Endodermal cell (in vitro differentiated cells): Measurements from ENCODE around the gene DNM3. TPM values are rescaled to one million over a fixed set of nuclear protein-coding genes. Genes with fewer than 3 reads are reported as not detected.
A peak's percentile ranks its signal among the peaks of the same experiment; 100 is the strongest.

ENCODE experiments used
- DNase-seq: peaks from one replicate; pipeline ENCODE4 v3.0.0-alpha.2; 2017
- H3K27ac ChIP-seq: 2 replicates; pipeline ENCODE4 v1.5.1; 2013; ENCODE audit warnings: mild to moderate bottlenecking, low read depth, low read length, moderate library complexity
- H3K27me3 ChIP-seq: 2 replicates; pipeline ENCODE4 v1.6.1; 2013; ENCODE audit warnings: mild to moderate bottlenecking, low read length, moderate library complexity; ENCODE audit not compliant: insufficient read depth, control insufficient read depth, poor library complexity, severe bottlenecking
- H3K36me3 ChIP-seq: 2 replicates; pipeline ENCODE4 v1.7.0; 2013; ENCODE audit warnings: mild to moderate bottlenecking, low read length, moderate library complexity; ENCODE audit not compliant: control insufficient read depth, insufficient read depth
- H3K4me1 ChIP-seq: one replicate; pipeline ENCODE4 v1.7.0; 2013; ENCODE audit warnings: low read length; ENCODE audit not compliant: control insufficient read depth, insufficient read depth
- H3K4me3 ChIP-seq: 2 replicates; pipeline ENCODE4 v1.5.1; 2013; ENCODE audit warnings: mild to moderate bottlenecking, low read length, moderate library complexity
- H3K9ac ChIP-seq: 2 replicates; pipeline ENCODE4 v1.6.1; 2013; ENCODE audit warnings: mild to moderate bottlenecking, low read length, moderate library complexity; ENCODE audit not compliant: poor library complexity, severe bottlenecking; ENCODE audit errors: extremely low read depth
- H3K9me3 ChIP-seq: 2 replicates; pipeline ENCODE4 v1.6.1; 2013; ENCODE audit warnings: mild to moderate bottlenecking, low read length, moderate library complexity; ENCODE audit not compliant: control insufficient read depth
- H3K27ac Mint-ChIP-seq: 2 replicates; pipeline ENCODE4 v1.8.0; 2020; ENCODE audit warnings: mixed read lengths
- H3K27me3 Mint-ChIP-seq: 2 replicates; pipeline ENCODE4 v1.8.0; 2021; ENCODE audit warnings: mild to moderate bottlenecking, mixed read lengths; ENCODE audit not compliant: insufficient read depth
- H3K36me3 Mint-ChIP-seq: 2 replicates; pipeline ENCODE4 v1.8.0; 2020; ENCODE audit warnings: low read depth, mixed read lengths
- H3K4me1 Mint-ChIP-seq: 2 replicates; pipeline ENCODE4 v1.8.0; 2020; ENCODE audit warnings: mixed read lengths
- H3K4me3 Mint-ChIP-seq: 2 replicates; pipeline ENCODE4 v1.8.0; 2020; ENCODE audit warnings: mild to moderate bottlenecking, moderate library complexity, mixed read lengths
- H3K9me3 Mint-ChIP-seq: 2 replicates; pipeline ENCODE4 v1.8.0; 2020; ENCODE audit warnings: mild to moderate bottlenecking, mixed read lengths
- CTCF ChIP-seq: fragments of 200-600 bp; sonication (generic); conservative IDR thresholded peaks from 2 replicates; pipeline ENCODE4 v1.5.0; 2021; ENCODE audit warnings: antibody characterized with exemption, mild to moderate bottlenecking
- WGBS, 2 experiments: methylation state at CpG; one replicate each; pipeline versions ENCODE4 v1.1.5 to v1.1.7; 2013; ENCODE audit warnings: missing lambda C conversion rate in 2 of 2, mixed read lengths in 1 of 2; ENCODE audit not compliant: insufficient coverage in 1 of 2, insufficient read length in 1 of 2; 5-methylcytosine and 5-hydroxymethylcytosine counted together
- total RNA-seq, 2 donors: library from RNA; stranded (reverse); fragmentation: NEBNext Ultra II Directional in 1 of 2; extraction: Animal tissue kit (Norgen Biotek cat#: 25700) in 1 of 2; gene quantifications; 2 replicates in 1 of 2; 3 replicates in 1 of 2; pipeline ENCODE4 v1.2.1, GENCODE V29; 2021

The DNM3 gene
- total RNA-seq, 2 donors from 2014 or later, result 0.53 to 1.8 TPM

GRCh38 chr1:171800851-171801250 lies 40.4 kb upstream of the DNM3 start:
- DNase-seq, result no peak
- Histone ChIP-seq H3K4me1 (peaks cover 3% of the 10 kb centered on the region), H3K4me3 (no peak overlapping the region), H3K36me3 (peaks cover 18% of the 10 kb centered on the region), H3K9me3 (no peaks in the 10 kb centered on the region), H3K9ac (no peak overlapping the region), H3K27ac (no peak overlapping the region), H3K27me3 (no peaks in the 10 kb centered on the region)
- no peak for TF ChIP-seq CTCF
- Mint-ChIP-seq H3K9me3 (no peaks in the 10 kb centered on the region), H3K4me1 (peaks cover 22% of the 10 kb centered on the region), H3K27me3 (no peaks in the 10 kb centered on the region), H3K4me3 (no peak overlapping the region), H3K36me3 (peaks cover 24% of the 10 kb centered on the region), H3K27ac (no peak overlapping the region)
- 59% methylated on average over 2 of the region's 3 CpGs; no CpG with 5 or more reads in 1 of the 2 experiments for WGBS, 2 experiments

- no peaks in the 10 kb centered on the region for H3K9me3 Mint-ChIP-seq
- peaks cover 3% of the 10 kb centered on the region for H3K4me1 ChIP-seq
- H3K4me3 ChIP-seq, result no peak overlapping the region
- DNase-seq, result peak; percentile 77
- H3K27me3 Mint-ChIP-seq, result no peaks in the 10 kb centered on the region
- WGBS, 2 experiments, result 17 to 20% methylated on average over 1 to 2 of the region's 2 CpGs
- H3K27me3 ChIP-seq, result no peaks in the 10 kb centered on the region
- H3K4me3 Mint-ChIP-seq, result no peak overlapping the region
- peaks cover 18% of the 10 kb centered on the region for H3K36me3 Mint-ChIP-seq
- H3K27ac Mint-ChIP-seq, result peak overlapping the region; percentile 72
- no peaks in the 10 kb centered on the region for H3K9me3 ChIP-seq
- H3K4me1 Mint-ChIP-seq, result peaks cover 22% of the 10 kb centered on the region
- peak; percentile 86 for TF ChIP-seq CTCF
- peaks cover 11% of the 10 kb centered on the region for H3K36me3 ChIP-seq
- no peak overlapping the region for H3K27ac ChIP-seq
- no peak overlapping the region for H3K9ac ChIP-seq
Measured at GRCh38 chr1:171801487-171801891, 39.8 kb upstream of the DNM3 start.

- no peak overlapping the region for H3K4me3 Mint-ChIP-seq
- H3K27me3 ChIP-seq, result no peaks in the 10 kb centered on the region
Measured at GRCh38 chr1:171802207-171802606, 39.1 kb upstream of the DNM3 start.

More at GRCh38 chr1:171802207-171802606, 39.1 kb upstream of the DNM3 start:
- peaks cover 10% of the 10 kb centered on the region for H3K36me3 Mint-ChIP-seq
- no peaks in the 10 kb centered on the region for H3K9me3 Mint-ChIP-seq
- H3K27me3 Mint-ChIP-seq, result no peaks in the 10 kb centered on the region
- no peak overlapping the region for H3K27ac Mint-ChIP-seq
- peaks cover 22% of the 10 kb centered on the region for H3K4me1 Mint-ChIP-seq
- H3K4me1 ChIP-seq, result peaks cover 3% of the 10 kb centered on the region
- no peak overlapping the region for H3K4me3 ChIP-seq
- no peak overlapping the region for H3K27ac ChIP-seq
- no peak for DNase-seq
- no peaks in the 10 kb centered on the region for H3K9me3 ChIP-seq
- H3K9ac ChIP-seq, result no peak overlapping the region
- WGBS, 2 experiments, result 82 to 95% methylated on average over 3 of the region's 3 CpGs
- peaks cover 6% of the 10 kb centered on the region for H3K36me3 ChIP-seq
- peak; percentile 40 for TF ChIP-seq CTCF
